Stimulated activated CD8-positive, alpha-beta memory T cell treated with anti-CD3 and anti-CD28 coated beads, Interleukin-15, amount 100 ng/mL, for 24 hours (primary cell): ENCODE results near the gene PLCB3.

Experiments
- DNase-seq: peaks from one replicate; pipeline ENCODE4 v3.0.0-alpha.2; 2020; ENCODE audit warnings: low read depth

Gene PLCB3

GRCh38 chr11:64222651-64223000 is 28.7 kb upstream of the PLCB3 start:
- DNase-seq = no peak

DNA sequence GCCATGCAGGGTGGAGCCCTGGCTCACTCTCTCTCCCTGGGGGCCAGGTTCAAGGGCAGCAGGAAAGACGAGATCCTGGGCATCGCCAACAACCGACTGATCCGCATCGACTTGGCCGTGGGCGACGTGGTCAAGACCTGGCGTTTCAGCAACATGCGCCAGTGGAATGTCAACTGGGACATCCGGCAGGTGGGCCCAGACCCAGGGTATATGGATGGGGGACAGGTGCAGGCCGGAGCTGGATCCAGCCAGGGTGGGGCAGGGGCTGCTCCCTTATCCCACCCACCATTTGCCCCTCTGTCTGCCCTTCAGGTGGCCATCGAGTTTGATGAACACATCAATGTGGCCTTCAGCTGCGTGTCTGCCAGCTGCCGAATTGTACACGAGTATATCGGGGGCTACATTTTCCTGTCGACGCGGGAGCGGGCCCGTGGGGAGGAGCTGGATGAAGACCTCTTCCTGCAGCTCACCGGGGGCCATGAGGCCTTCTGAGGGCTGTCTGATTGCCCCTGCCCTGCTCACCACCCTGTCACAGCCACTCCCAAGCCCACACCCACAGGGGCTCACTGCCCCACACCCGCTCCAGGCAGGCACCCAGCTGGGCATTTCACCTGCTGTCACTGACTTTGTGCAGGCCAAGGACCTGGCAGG is 28.2 kb upstream of the PLCB3 start:
- no peak for DNase-seq

DNA sequence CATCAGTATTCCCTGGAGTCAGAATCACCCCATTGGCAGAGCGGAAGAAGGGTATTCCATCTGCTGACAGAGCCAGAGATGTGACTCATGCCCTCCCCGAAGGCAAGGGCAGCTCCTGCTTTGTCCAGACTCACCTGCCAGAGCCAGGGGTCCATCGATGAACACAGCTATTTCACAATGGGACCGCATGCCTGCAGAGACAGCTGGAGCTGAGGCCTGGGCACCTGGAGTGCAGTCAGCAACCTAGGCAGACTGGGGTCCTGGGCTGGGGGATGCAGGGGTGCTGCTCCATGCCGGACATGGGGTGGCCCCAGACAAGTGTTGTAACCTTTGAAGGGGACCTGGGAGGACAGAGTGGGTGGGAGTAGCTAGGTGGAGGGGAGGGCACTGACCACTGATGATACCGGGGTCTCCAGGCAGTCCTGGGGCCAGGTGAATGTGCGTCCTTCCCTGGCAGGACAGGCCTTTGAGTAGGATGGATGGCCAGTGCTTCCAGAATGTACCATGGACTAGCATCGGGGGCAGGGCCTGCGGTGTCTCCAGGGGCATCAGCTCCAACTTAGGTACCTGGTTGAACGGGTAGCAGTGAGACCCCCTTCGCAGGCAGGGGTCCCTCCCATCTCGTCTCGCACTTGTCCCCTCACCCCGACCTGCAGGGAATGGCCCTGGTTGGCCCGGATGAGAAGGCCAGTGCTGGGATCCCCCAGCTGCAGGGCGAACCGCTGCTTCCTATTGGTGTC is 27.0 kb upstream of the PLCB3 start:
- no peak for DNase-seq

DNA sequence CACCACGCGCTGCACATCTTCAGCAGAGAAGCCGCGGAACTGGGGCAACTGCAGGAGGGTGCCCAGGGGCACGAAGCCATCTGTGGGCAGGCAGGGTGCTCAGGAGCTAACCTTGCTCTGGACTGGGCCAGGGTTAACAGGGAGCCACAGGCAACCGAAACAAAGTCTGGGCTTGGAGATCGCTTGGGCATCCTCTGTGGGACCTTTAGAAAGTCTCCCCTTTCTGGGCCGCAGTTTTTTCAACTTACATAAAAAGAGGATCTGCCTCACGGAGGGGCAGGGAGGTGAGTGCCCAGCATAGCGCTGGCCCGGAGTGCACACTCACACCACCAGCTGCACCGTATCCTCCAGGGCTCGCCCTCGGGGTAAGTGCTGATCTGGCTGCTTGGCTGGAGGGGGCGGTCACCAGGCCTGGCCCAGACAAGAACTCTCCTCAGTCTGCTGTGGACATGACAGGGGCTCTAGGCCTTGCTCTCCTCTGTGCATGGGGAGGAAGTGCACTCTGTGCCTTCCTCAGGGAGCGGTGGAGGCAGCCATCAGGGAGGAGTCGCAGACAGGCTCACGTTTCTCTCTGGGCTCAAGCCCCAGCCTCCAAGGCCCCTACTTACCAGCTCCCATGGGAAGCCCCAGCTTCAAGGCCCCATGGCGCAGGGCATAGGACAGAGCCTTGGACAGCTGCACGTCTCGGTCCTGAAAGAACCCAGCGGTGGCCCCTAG is 26.3 kb upstream of the PLCB3 start:
- no peak for DNase-seq

DNA sequence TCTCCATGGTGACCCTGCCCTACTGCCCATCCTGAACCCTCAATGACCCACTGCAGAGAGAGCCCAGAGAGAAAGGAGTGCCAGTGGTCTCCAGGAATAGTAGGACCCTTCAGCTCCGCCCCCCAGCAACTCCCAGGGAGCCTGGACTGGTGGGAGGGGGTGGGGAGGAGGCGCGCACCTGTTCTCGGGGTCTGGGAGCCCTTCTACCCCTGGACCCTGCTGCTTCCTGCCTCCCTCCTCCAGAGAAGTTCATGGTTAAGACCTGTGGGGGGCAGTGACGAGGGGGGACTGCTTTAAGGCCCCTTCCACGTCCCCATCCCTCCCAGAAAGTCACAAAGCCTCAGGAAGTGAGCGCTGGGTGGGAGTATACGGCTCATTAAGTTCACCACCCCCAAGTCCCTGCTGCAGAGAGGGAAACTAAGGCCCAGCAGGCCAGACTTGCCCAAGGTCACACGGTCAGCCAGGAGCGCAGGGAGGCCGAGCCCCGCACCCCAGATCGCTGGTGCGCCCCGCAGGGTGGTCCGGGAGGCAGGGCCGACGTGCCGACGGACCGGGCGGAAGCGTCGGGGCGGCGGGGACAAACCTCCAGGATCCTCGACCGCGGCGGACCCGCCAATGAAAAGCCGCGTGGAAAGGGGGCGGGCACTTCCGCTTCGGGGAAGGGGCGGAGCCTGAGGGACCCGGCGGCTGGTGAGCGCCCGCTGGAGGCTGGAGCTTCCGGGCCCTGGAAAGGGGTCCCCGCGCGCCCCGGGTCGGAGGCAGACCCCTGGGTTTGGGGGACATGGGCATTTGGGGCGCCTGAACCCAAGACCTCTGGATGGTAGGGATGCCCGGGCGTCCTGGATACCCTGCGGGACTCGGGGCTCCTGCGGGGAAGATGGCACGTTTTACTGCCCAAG is 25.5 kb upstream of the PLCB3 start, which contains the start of the genes NUDT22 and TRPT1:
Gene NUDT22, plus strand, starts transcription at position 667 of the 899 bp plus-strand sequence. CDS start 379 bp downstream, outside the sequence.
Gene TRPT1, minus strand, starts transcription at position 579 of the 899 bp plus-strand sequence. Its CDS starts 326 bp downstream, at position 253.
- peak; percentile 93 for DNase-seq

- no peak for DNase-seq
Measured at GRCh38 chr11:64226507-64227051, 24.8 kb upstream of the PLCB3 start.

- no peak for DNase-seq
Measured at GRCh38 chr11:64227405-64227956, 23.8 kb upstream of the PLCB3 start.

GRCh38 chr11:64229090-64229743 is 22.1 kb upstream of the PLCB3 start:
- no peak for DNase-seq

DNA sequence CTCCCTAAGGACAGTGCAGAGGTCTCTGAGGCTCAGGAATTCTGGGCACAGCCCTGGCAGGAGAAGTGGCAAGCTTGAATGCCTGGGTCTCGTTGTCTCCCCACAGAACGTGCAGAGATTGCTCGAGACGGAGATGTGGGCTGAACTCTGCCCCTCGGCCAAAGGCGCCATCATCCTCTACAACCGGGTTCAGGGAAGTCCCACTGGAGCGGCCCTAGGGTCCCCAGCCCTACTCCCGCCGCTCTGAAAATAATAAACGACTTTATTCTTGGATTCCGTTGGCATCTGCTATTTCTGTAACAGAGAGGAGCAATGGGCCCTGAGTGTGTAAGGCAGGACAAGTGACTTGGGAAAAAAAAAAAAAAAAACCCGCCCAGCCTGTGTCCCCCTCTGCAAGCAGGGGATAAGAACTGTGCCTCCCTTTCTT is 21.6 kb upstream of the PLCB3 start:
- no peak for DNase-seq

DNA sequence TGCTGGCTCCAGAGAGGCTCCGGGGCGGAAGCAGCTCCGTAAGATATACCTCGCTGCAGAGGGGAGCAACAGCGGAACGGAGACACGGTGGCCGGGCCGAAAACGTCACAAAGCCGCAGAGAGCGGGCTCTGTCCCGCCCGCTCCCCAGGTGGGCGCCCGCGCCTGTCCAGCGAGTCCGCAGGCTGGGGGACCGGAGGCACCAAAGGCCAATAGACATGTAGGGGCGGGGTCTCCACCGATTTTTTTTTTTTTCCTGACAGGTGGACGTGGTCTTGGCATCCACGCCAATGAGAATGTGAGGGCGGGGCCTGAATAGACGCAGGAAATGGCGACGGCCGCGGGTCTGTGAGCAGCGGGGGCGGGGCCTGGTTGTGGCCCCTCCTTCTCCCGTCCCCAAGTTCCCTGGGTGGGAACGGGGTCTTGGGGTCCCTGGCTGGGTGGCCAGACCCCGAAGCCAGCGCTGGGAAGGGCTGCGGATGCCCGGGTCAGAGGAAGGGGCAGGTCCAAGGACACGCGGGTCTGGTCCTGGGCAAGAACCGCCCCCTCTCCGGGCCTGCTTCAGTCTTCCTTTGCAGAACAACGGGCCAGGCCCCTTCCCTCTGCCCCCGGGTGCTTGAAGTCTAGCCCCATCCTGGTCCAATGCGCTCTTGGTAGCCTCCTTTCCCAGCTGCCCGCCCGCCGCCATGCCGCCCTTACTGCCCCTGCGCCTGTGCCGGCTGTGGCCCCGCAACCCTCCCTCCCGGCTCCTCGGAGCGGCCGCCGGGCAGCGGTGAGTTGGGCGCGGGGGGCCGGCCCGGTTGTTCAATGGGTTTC is 21.0 kb upstream of the PLCB3 start, which contains the start of gene DNAJC4:
Gene DNAJC4, plus strand, starts transcription at position 378 of the 814 bp plus-strand sequence. Its CDS starts 307 bp downstream, at position 685.
- DNase-seq = peak; percentile 68

- DNase-seq = no peak
Measured at GRCh38 chr11:64230985-64231365, 20.4 kb upstream of the PLCB3 start.

DNA sequence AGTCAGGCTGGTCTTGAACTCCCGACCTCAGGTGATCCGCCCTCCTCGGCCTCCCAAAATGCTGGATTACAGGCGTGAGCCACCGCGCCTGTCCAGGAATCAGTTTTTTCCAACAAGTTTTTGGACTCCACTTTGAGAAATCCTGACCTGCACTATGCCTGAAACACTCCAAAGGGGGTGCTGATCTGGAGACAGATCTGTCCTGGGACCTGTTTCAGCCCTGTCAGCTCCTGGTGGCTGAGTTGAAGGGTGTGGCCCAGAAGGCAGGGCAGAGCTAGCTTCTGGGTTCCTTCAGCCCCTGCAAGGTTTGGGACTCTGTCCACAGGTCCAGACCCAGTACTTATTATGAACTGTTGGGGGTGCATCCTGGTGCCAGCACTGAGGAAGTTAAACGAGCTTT is 19.8 kb upstream of the PLCB3 start:
- DNase-seq = no peak

GRCh38 chr11:64232182-64232966 is 19.0 kb upstream of the PLCB3 start:
- DNase-seq = no peak

DNA sequence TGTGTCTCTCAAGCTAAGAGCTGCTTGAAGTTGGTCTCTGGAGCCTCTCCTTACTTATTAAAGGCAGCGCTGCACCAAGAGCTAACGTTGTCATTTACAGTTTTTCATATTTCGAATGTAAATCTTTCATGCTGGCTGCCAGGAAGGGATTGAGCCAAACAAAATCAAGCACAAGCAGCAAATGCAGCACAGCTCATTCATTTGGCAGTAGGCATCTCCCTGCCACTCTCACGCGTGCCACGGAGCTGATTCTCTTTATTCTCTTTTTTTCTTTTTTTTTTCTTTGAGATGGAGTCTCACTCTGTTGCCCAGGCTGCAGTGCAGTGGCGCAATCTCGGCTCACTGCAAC is 18.4 kb upstream of the PLCB3 start:
- no peak for DNase-seq

- DNase-seq = peak; percentile 42
Measured at GRCh38 chr11:64233913-64234586, 17.3 kb upstream of the PLCB3 start, which contains the start of gene VEGFB. Gene VEGFB (plus strand): TSS chr11:64234584. CDS start chr11:64234834, 250 bp downstream.

- DNase-seq = no peak
Measured at GRCh38 chr11:64234647-64235379, 16.5 kb upstream of the PLCB3 start.

DNA sequence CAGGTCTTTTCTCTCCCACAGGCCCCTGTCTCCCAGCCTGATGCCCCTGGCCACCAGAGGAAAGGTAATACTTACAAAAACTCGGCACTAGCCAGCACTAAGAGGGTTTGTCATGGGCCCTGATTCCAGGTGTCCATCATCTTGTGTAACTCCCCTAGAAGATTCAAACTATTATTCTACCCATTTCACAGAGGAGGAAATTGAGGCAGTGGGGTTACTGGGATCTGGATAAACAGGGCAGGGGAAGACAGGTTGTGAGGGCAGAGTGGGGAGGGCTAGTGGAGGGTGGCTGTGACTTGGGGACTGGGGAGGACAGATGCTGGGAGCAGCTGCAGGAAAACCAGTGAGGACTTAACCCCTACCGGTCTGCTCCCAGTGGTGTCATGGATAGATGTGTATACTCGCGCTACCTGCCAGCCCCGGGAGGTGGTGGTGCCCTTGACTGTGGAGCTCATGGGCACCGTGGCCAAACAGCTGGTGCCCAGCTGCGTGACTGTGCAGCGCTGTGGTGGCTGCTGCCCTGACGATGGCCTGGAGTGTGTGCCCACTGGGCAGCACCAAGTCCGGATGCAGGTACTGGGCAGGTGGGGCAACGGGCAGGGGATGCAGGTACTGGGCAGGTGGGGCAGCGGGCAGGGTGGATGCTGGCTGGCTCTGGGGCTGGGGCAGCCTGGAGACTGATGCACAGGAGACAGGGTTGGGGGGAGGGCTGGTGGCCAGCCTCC is 15.7 kb upstream of the PLCB3 start:
- no peak for DNase-seq
